ENCODE data around the gene ANKAR. TPM values are rescaled to one million over a fixed set of nuclear protein-coding genes. Genes with fewer than 3 reads are reported as not detected.

The ANKAR gene, protein sequence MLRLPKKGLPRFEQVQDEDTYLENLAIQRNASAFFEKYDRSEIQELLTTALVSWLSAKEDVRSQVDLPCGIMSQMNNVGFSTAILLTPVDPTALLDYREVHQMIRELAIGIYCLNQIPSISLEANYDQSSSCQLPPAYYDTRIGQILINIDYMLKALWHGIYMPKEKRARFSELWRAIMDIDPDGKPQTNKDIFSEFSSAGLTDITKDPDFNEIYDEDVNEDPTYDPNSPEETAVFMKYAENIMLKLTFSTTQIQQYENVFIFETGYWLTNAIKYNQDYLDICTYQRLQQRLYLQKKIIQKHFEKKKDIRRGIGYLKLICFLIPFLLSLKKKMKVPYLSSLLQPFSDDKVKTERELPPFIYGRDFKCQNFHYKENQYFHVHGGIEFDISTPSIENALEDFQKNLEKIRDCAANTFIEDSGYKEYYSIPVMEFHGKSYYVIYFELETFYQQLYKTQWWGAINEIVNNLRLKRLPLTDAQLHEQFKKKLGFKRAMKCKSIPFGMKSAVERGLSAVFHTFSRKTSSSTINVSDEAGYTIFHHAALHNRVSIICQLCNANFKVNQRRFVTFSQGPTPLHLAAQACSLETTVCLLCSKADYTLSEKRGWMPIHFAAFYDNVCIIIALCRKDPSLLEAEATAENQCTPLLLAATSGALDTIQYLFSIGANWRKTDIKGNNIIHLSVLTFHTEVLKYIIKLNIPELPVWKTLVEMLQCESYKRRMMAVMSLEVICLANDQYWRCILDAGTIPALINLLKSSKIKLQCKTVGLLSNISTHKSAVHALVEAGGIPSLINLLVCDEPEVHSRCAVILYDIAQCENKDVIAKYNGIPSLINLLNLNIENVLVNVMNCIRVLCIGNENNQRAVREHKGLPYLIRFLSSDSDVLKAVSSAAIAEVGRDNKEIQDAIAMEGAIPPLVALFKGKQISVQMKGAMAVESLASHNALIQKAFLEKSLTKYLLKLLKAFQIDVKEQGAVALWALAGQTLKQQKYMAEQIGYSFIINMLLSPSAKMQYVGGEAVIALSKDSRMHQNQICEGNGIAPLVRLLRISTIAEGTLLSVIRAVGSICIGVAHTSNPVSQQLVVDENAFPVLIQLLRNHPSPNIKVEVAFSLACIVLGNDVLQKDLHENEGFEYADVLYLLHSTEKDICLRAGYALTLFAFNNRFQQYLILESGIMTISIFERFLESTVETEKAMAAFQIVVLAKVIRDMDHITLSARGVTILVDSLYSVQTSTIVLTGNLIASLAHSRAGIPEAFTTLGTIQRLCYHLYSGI (N-terminal part only)
- 1 to 10 TPM; 4.8 to 9.3 TPM for total RNA-seq

- peak; percentile 83 for DNase-seq
- ATAC-seq: peak; percentile 96
- H3K27me3 Mint-ChIP-seq: no peaks in the 10 kb centered on the region
- CTCF ChIA-PET: interaction anchor here (0.8 to 6.7 kb wide), 11 partner anchors 10 to 124 kb away, joined by 3 to 65 read pairs (median 5); partner anchors contain the start of genes ASNSD1 and OSGEPL1
- peak within 1 kb of the TSS; percentile 89 for H3K4me3 Mint-ChIP-seq
- H3K27ac Mint-ChIP-seq: peak within 1 kb of the TSS; percentile 94
- H3K36me3 Mint-ChIP-seq: peaks cover 40% of the 10 kb centered on the region
- peaks cover 30% of the 10 kb centered on the region for H3K4me1 Mint-ChIP-seq
- H3K9me3 Mint-ChIP-seq (ENCODE audit: low read depth): peaks cover 11% of the 10 kb centered on the region
Observed at GRCh38 chr2:189674374-189675112, at the start of gene ANKAR. Gene ANKAR, plus strand, starts transcription at chr2:189674670. Its CDS starts 1,821 bp downstream, at chr2:189676491.

- Mint-ChIP-seq H3K4me3 (no peak overlapping the region), H3K4me1 (peaks cover 12% of the 10 kb centered on the region), H3K27ac (no peak overlapping the region), H3K36me3 (no peaks in the 10 kb centered on the region), H3K27me3 (no peaks in the 10 kb centered on the region), H3K9me3 (ENCODE audit: low read depth) (no peaks in the 10 kb centered on the region)
- ATAC-seq: no peak
- CTCF ChIA-PET: interaction anchor here (1.2 kb wide), 1 partner anchor 65 kb away, joined by 3 read pairs; no protein-coding TSS in a partner anchor
- DNase-seq: no peak
Observed at GRCh38 chr2:189625636-189626035, 48.8 kb upstream of the ANKAR start.

- Mint-ChIP-seq H3K36me3 (no peaks in the 10 kb centered on the region), H3K27ac (no peak overlapping the region), H3K27me3 (no peaks in the 10 kb centered on the region), H3K9me3 (ENCODE audit: low read depth) (no peaks in the 10 kb centered on the region), H3K4me3 (no peak overlapping the region), H3K4me1 (peaks cover 12% of the 10 kb centered on the region)
- DNase-seq (no peak), ATAC-seq (no peak)
- CTCF ChIA-PET: no interaction called here
Observed at GRCh38 chr2:189627789-189628188, 46.7 kb upstream of the ANKAR start.

DNA sequence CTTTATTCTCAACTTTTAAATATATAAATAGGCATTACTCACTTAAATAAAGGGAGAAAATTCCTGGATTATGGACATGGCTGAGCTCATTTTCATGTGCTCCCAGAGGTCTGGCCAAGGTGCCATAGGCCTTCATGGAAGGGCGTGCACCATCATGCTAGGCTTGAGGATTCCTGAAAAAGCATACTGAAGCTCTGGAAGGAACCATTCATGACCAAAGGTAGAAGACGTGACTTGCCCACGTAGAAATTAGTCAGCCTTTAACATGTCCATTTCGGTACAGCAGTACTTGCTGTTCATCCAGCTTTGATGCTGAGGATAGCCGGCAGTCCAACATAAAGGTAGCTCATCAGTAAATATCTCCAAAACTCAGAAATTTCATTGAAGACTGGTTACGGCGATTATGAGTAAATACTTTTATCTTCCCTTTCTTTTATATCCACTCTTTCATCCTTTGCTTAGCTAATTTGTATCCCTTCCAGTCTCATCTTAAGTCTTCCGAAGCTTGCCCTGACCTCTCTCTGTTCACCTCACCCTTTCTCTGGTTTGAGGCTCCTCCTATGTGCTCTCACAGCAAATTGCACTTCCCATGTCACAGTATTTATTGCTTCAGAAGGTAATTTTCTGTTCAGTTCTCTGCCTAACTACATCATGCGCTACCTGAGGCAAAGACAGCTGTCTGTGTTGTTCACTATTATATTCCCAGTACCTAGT, 45.5 kb upstream of the ANKAR start:
- Mint-ChIP-seq H3K36me3 (no peaks in the 10 kb centered on the region), H3K4me1 (peaks cover 12% of the 10 kb centered on the region), H3K27me3 (no peaks in the 10 kb centered on the region), H3K4me3 (no peak overlapping the region), H3K27ac (no peak overlapping the region), H3K9me3 (ENCODE audit: low read depth) (no peaks in the 10 kb centered on the region)
- DNase-seq (no peak), ATAC-seq (no peak)
- CTCF ChIA-PET: no interaction called here

GRCh38 chr2:189629531-189630453, 44.7 kb upstream of the ANKAR start:
- no peaks in the 10 kb centered on the region for H3K36me3 Mint-ChIP-seq
- CTCF ChIA-PET: no interaction called here
- no peaks in the 10 kb centered on the region for H3K9me3 Mint-ChIP-seq (ENCODE audit: low read depth)
- no peak overlapping the region for H3K4me3 Mint-ChIP-seq
- peaks cover 6% of the 10 kb centered on the region for H3K4me1 Mint-ChIP-seq
- H3K27ac Mint-ChIP-seq: no peak overlapping the region
- no peak for DNase-seq
- ATAC-seq: no peak
- no peaks in the 10 kb centered on the region for H3K27me3 Mint-ChIP-seq

- Mint-ChIP-seq H3K27me3 (no peaks in the 10 kb centered on the region), H3K9me3 (ENCODE audit: low read depth) (no peaks in the 10 kb centered on the region), H3K4me1 (no peaks in the 10 kb centered on the region), H3K36me3 (no peaks in the 10 kb centered on the region), H3K27ac (no peak overlapping the region), H3K4me3 (no peak overlapping the region)
- CTCF ChIA-PET: interaction anchor here (0.7 kb wide), 1 partner anchor 144 kb away, joined by 4 read pairs; no protein-coding TSS in a partner anchor
- DNase-seq: no peak
- ATAC-seq: no peak
Observed at GRCh38 chr2:189631849-189632248, 42.6 kb upstream of the ANKAR start.

- no peaks in the 10 kb centered on the region for H3K9me3 Mint-ChIP-seq (ENCODE audit: low read depth)
- no peaks in the 10 kb centered on the region for H3K27me3 Mint-ChIP-seq
- DNase-seq (no peak), ATAC-seq (no peak)
- CTCF ChIA-PET: interaction anchor here (0.5 to 2.3 kb wide), 3 partner anchors 10 to 122 kb away, joined by 3 to 6 read pairs (median 6); no protein-coding TSS in a partner anchor
- H3K4me1 Mint-ChIP-seq: peaks cover 7% of the 10 kb centered on the region
- H3K27ac Mint-ChIP-seq: no peak overlapping the region
- no peak overlapping the region for H3K4me3 Mint-ChIP-seq
- H3K36me3 Mint-ChIP-seq: peaks cover 2% of the 10 kb centered on the region
Observed at GRCh38 chr2:189633392-189633811, 41.1 kb upstream of the ANKAR start.

DNA sequence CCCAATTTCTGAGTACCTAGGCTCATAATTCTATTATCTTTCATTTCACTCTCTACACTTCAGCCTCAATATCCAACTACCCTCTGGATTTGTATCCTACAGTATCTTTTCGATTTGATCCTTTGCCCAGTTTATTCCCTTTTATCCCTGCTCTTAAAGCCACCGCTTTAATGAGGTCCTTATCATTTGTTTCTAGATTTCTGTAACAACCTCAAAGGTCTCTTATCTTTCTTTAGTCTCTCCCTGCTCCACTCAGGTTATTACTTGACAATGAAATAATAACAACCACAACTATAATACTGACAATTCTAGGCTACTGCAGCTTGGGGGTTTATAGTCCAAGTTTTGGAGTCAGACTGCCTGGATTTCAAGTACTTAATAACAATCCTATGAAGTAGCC, 39.1 kb upstream of the ANKAR start:
- no peaks in the 10 kb centered on the region for H3K27me3 Mint-ChIP-seq
- ATAC-seq: no peak
- CTCF ChIA-PET: interaction anchor here (1.3 kb wide), 1 partner anchor 24 kb away, joined by 4 read pairs; no protein-coding TSS in a partner anchor
- peaks cover 10% of the 10 kb centered on the region for H3K4me1 Mint-ChIP-seq
- DNase-seq: no peak
- no peak overlapping the region for H3K27ac Mint-ChIP-seq
- no peak overlapping the region for H3K4me3 Mint-ChIP-seq
- peaks cover 2% of the 10 kb centered on the region for H3K36me3 Mint-ChIP-seq
- no peaks in the 10 kb centered on the region for H3K9me3 Mint-ChIP-seq (ENCODE audit: low read depth)

DNA sequence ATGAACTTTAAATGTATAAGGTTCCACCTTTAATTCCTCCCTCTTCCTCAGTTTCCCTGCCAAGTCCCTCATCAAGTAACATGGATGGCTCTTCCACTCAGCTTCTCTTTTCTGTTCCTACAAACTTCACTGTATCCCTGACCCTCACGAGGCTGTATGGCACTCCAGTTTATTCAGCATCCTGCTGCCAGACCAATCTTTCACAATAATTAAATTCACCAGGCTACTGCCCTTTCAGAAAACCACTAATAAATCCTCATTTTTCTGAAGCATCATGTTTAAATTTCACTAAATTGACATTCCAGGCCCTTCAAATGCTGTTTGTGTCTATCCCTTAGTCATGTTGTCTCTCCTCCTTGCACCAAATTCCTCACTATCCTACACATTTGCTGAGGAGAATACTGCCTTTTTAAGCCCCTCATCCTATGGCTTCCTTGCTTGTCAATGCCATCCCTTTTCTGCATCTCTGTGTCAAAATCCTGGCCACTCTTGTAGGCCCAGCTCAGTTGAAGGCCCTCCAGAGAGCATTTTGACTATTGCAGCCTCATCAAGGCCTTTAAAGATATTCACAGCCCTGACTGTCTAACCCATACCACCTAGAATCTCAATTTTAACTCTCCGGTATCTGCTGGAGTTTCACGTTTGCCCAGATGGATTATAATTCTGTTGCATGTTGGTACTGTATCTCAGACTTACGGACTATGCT, 36.0 kb upstream of the ANKAR start:
- CTCF ChIA-PET: no interaction called here
- Mint-ChIP-seq H3K4me3 (no peak overlapping the region), H3K9me3 (ENCODE audit: low read depth) (no peaks in the 10 kb centered on the region), H3K27me3 (no peaks in the 10 kb centered on the region), H3K4me1 (peaks cover 14% of the 10 kb centered on the region), H3K36me3 (peaks cover 2% of the 10 kb centered on the region), H3K27ac (no peak overlapping the region)
- no peak for DNase-seq
- ATAC-seq: no peak

- DNase-seq (no peak), ATAC-seq (no peak)
- Mint-ChIP-seq H3K4me3 (no peak overlapping the region), H3K36me3 (peaks cover 2% of the 10 kb centered on the region), H3K4me1 (peaks cover 14% of the 10 kb centered on the region), H3K27me3 (no peaks in the 10 kb centered on the region), H3K27ac (no peak overlapping the region), H3K9me3 (ENCODE audit: low read depth) (no peaks in the 10 kb centered on the region)
- CTCF ChIA-PET: no interaction called here
Observed at GRCh38 chr2:189639007-189639609, 35.4 kb upstream of the ANKAR start.
